Measurements from ENCODE around the gene MEX3D. TPM values are rescaled to one million over a fixed set of nuclear protein-coding genes. Genes with fewer than 3 reads are reported as not detected.

The MEX3D gene
- total and polyA plus RNA-seq, 2 experiments from 2014 or later = 12.4 to 94.9 TPM

DNA sequence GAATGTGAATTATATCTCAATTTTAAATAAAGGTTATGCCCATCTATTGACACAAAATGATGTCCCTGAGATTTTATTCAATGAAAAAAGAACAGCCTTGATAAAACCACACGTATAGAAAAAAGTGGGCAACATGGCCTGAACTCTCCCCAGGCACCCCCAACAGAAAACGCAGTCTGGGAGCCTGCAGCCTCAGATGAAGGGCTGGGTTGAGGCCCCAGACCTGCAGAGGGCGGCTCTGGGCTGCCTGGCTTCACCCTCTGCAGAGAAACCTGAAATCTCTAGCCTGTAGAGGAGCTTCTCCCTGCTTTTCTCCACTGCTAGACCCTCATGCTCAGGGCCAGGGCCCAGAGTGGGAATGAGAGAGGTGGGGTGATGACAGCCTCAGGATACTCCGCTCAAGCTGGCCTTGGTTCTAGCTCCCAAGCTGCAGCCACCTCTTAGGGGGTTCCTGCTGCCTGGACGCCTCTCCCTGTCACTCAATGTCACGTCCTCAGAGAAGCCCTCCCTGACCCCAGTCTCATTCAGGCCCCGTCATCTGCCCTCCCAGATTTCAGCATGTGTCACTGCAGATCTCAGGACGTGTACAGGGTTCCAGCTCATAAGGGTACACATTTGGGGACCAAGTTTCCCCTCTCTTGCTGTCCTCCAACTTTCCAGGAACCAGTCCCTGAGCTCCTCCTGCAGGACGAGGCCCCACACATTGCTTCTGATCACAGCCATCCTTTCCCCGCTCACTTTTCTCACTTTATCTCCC, 22.7 kb upstream of the MEX3D start:
- H3K27me3 Mint-ChIP-seq (ENCODE audit: insufficient read depth, low read depth, poor library complexity) = peaks cover 29% of the 10 kb centered on the region
- peaks cover 32% of the 10 kb centered on the region for H3F3A ChIP-seq (replicated peaks; ENCODE audit: low read depth)
- no peaks in the 10 kb centered on the region for H3K36me3 ChIP-seq (ENCODE audit: insufficient read depth)
- H3K4me3 Mint-ChIP-seq = peak overlapping the region; percentile 89
- H2AFZ ChIP-seq = no peak overlapping the region
- peak overlapping the region; percentile 94 for H3K4me3 ChIP-seq
- H3K4me1 ChIP-seq (ENCODE audit: insufficient read depth) = peaks cover 11% of the 10 kb centered on the region
- peaks cover 33% of the 10 kb centered on the region; the same call in 2 of the 3 replicates for H3K36me3 Mint-ChIP-seq (ENCODE audit: low read depth)
- DNase-seq (ENCODE audit: low spot score) (peak; percentile 61), ATAC-seq (peak; percentile 61)
- no peaks in the 10 kb centered on the region for H3K9me3 Mint-ChIP-seq
- H3K79me2 ChIP-seq (replicated peaks; ENCODE audit: insufficient read depth) = peaks cover 62% of the 10 kb centered on the region
- H3K27ac ChIP-seq (ENCODE audit: low read depth) = peak overlapping the region; percentile 99
- peaks cover 6% of the 10 kb centered on the region for H3K4me1 Mint-ChIP-seq
- H3K9me2 ChIP-seq (ENCODE audit: insufficient read depth) = no peaks in the 10 kb centered on the region
- H3K4me2 ChIP-seq = peak overlapping the region; percentile 98
- no peaks in the 10 kb centered on the region for H3K27me3 ChIP-seq (ENCODE audit: insufficient read depth)
- TF ChIP-seq, protein P1, sequence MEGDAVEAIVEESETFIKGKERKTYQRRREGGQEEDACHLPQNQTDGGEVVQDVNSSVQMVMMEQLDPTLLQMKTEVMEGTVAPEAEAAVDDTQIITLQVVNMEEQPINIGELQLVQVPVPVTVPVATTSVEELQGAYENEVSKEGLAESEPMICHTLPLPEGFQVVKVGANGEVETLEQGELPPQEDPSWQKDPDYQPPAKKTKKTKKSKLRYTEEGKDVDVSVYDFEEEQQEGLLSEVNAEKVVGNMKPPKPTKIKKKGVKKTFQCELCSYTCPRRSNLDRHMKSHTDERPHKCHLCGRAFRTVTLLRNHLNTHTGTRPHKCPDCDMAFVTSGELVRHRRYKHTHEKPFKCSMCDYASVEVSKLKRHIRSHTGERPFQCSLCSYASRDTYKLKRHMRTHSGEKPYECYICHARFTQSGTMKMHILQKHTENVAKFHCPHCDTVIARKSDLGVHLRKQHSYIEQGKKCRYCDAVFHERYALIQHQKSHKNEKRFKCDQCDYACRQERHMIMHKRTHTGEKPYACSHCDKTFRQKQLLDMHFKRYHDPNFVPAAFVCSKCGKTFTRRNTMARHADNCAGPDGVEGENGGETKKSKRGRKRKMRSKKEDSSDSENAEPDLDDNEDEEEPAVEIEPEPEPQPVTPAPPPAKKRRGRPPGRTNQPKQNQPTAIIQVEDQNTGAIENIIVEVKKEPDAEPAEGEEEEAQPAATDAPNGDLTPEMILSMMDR (conservative IDR thresholded peaks at IDR 0.05; ENCODE audit: low read depth in 2 of 2) = peak; percentile 31 to 46
- TF ChIP-seq ZNF114 (CRISPR knock-in tag; IDR thresholded peaks at IDR 0.05) (no peak), POLR2AphosphoS5 (IDR thresholded peaks at IDR 0.05; ENCODE audit: low read depth) (peak; percentile 39; the same call in 1 of the 2 replicates)
- H3K27ac Mint-ChIP-seq = peak overlapping the region; percentile 95
- H4K20me1 ChIP-seq (replicated peaks; ENCODE audit: insufficient read depth) = peaks cover 20% of the 10 kb centered on the region

GRCh38 chr19:1587872-1588271, 19.7 kb upstream of the MEX3D start:
- no peak overlapping the region for H3K4me2 ChIP-seq
- Mint-ChIP-seq H3K36me3 (ENCODE audit: low read depth) (peaks cover 53% of the 10 kb centered on the region), H3K27me3 (ENCODE audit: insufficient read depth, low read depth, poor library complexity) (peaks cover 21% of the 10 kb centered on the region), H3K4me3 (no peak overlapping the region), H3K9me3 (no peaks in the 10 kb centered on the region), H3K4me1 (peaks cover 6% of the 10 kb centered on the region), H3K27ac (peak overlapping the region; percentile 36; the same call in 1 of the 2 replicates)
- no peak overlapping the region for H3K4me3 ChIP-seq
- H3K4me1 ChIP-seq (ENCODE audit: insufficient read depth) = peaks cover 11% of the 10 kb centered on the region
- H3K79me2 ChIP-seq (replicated peaks; ENCODE audit: insufficient read depth) = peaks cover 63% of the 10 kb centered on the region
- H4K20me1 ChIP-seq (replicated peaks; ENCODE audit: insufficient read depth) = peaks cover 21% of the 10 kb centered on the region
- no peak for ATAC-seq
- DNase-seq (ENCODE audit: low spot score) = no peak
- H3F3A ChIP-seq (replicated peaks; ENCODE audit: low read depth) = peaks cover 24% of the 10 kb centered on the region
- no peaks in the 10 kb centered on the region for H3K9me2 ChIP-seq (ENCODE audit: insufficient read depth)
- H3K36me3 ChIP-seq (ENCODE audit: insufficient read depth) = no peaks in the 10 kb centered on the region
- H2AFZ ChIP-seq = no peak overlapping the region
- no peaks in the 10 kb centered on the region for H3K27me3 ChIP-seq (ENCODE audit: insufficient read depth)
- no peak overlapping the region; the same call in 1 of the 2 replicates for H3K27ac ChIP-seq (ENCODE audit: low read depth)
- no peak for TF ChIP-seq ETS1 (IDR thresholded peaks at IDR 0.05)
- no peak for TF ChIP-seq CREB1 (CRISPR knock-in tag; IDR thresholded peaks at IDR 0.05; ENCODE audit: low read depth)
- no peak for TF ChIP-seq EZH2phosphoT487 (IDR thresholded peaks at IDR 0.05; ENCODE audit: unreplicated experiment)
- TF ChIP-seq ZNF114 (CRISPR knock-in tag; IDR thresholded peaks at IDR 0.05) = no peak
- TF ChIP-seq POLR2AphosphoS5 (IDR thresholded peaks at IDR 0.05; ENCODE audit: low read depth) = no peak; the same call in 1 of the 2 replicates
- TF ChIP-seq ZNF462 (CRISPR knock-in tag; IDR thresholded peaks at IDR 0.05) = no peak
- TF ChIP-seq NANOG (IDR thresholded peaks at IDR 0.05; ENCODE audit: borderline replicate concordance) = no peak
- TF ChIP-seq ZNF331 (CRISPR knock-in tag; IDR thresholded peaks at IDR 0.05; ENCODE audit: low read depth) = no peak
- no peak for TF ChIP-seq STAT1 (IDR thresholded peaks at IDR 0.05; ENCODE audit: unreplicated experiment)
